Measurements from ENCODE around the gene THSD7B.

DNA sequence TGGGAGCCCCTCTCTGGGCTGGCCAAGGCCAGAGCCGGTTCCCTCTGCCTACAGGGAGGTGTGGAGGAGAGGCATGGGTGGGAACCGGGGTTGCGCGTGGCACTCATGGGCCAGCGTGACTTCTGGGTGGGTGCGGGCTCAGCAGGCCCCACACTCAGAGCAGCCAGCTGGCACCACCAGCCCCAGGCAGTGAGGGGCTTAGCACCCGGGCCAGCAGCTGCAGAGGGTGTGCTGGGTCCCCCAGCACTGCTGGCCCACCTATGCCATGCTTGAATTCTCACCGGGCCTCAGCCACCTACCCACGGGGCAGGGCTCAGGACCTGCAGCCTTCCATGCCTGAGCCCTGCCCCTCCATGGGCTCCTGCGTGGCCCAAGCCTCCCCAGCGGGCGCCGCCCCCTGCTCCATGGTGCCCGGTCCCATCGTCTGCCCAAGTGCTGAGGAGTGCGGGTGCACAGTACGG is 950.4 kb downstream of the THSD7B start:
- TF ChIP-seq JUND (IDR thresholded peaks at IDR 0.05; ENCODE audit: low read depth, low read length): no peak
- no peak for TF ChIP-seq RAD21 (IDR thresholded peaks at IDR 0.05; ENCODE audit: insufficient read depth, low read depth, low read length)
- no peak for TF ChIP-seq POLR2A (IDR thresholded peaks at IDR 0.05; ENCODE audit: low read depth, low read length)
- no peak for TF ChIP-seq EGR1 (IDR thresholded peaks at IDR 0.05; ENCODE audit: borderline replicate concordance in 1 of 2, low read depth in 2 of 2, low read length in 2 of 2)
